BLaER1 treated with 17β-estradiol and CSF1 and Interleukin-3, amounts not matched to agents 10 nM and 100 nM (cell line): ENCODE results near the gene GNB1L.

Experiments
- H3K27ac ChIP-seq, 11 experiments: shearing (Covaris generic); formaldehyde crosslinking; 2 replicates each; pipeline ENCODE4 v1.8.1; 2022
- H3K27me3 ChIP-seq, 11 experiments: shearing (Covaris generic); formaldehyde crosslinking; 2 replicates each; pipeline ENCODE4 v1.8.1; 2022
- H3K36me3 ChIP-seq, 11 experiments: shearing (Covaris generic); formaldehyde crosslinking; 2 replicates each; pipeline ENCODE4 v1.8.1; 2022
- H3K4me1 ChIP-seq, 10 experiments: shearing (Covaris generic); formaldehyde crosslinking; 2 replicates each; pipeline ENCODE4 v1.8.1; 2022
- H3K4me2 ChIP-seq, 11 experiments: shearing (Covaris generic); formaldehyde crosslinking; 2 replicates each; pipeline ENCODE4 v1.8.1; 2022
- H3K4me3 ChIP-seq, 10 experiments: shearing (Covaris generic); formaldehyde crosslinking; 2 replicates each; pipeline ENCODE4 v1.8.1; 2022
- H3K9ac ChIP-seq, 11 experiments: shearing (Covaris generic); formaldehyde crosslinking; 2 replicates each; pipeline ENCODE4 v1.8.1; 2022
- H3K9me3 ChIP-seq, 11 experiments: shearing (Covaris generic); formaldehyde crosslinking; replicated peaks in 1 of 11; 2 replicates each; pipeline ENCODE4 v1.8.1; 2022
- H4K20me1 ChIP-seq, 11 experiments: shearing (Covaris generic); formaldehyde crosslinking; 2 replicates each; pipeline ENCODE4 v1.8.1; 2022
- Cebpa-rat ChIP-seq, 11 experiments: shearing (Covaris generic); IDR thresholded peaks; 2 replicates each; pipeline ENCODE4 v1.8.1; 2022

GNB1L gene

GRCh38 chr22:19744350-19745006 lies 110.2 kb downstream of the GNB1L start:
- H3K27ac ChIP-seq: no peak overlapping the region
- no peak overlapping the region for H3K9ac ChIP-seq
- H3K4me3 ChIP-seq: no peak overlapping the region
- H3K27me3 ChIP-seq: peaks cover 0 to 17% (median 11%) of the 10 kb centered on the region in 11 experiments; a peak in 12 of 22 replicates
- H3K9me3 ChIP-seq: no peaks in the 10 kb centered on the region
- peaks cover 0 to 37% (median 0%) of the 10 kb centered on the region in 11 experiments; a peak in 3 of 22 replicates for H4K20me1 ChIP-seq
- H3K4me1 ChIP-seq: peaks cover 7 to 30% (median 20%) of the 10 kb centered on the region in 10 experiments; a peak in 18 of 20 replicates
- no peak for TF ChIP-seq Cebpa-rat (IDR thresholded peaks at IDR 0.05)
- no peaks in the 10 kb centered on the region for H3K36me3 ChIP-seq
- H3K4me2 ChIP-seq: no peak overlapping the region

GRCh38 chr22:19743651-19744050 lies 111.0 kb downstream of the GNB1L start:
- no peaks in the 10 kb centered on the region for H3K9me3 ChIP-seq
- no peak overlapping the region for H3K4me3 ChIP-seq
- H3K4me1 ChIP-seq: peaks cover 7 to 27% (median 18%) of the 10 kb centered on the region in 10 experiments; a peak in 18 of 20 replicates
- H3K36me3 ChIP-seq: no peaks in the 10 kb centered on the region
- no peak overlapping the region for H3K27ac ChIP-seq
- no peak for TF ChIP-seq Cebpa-rat (IDR thresholded peaks at IDR 0.05)
- H3K27me3 ChIP-seq: peaks cover 0 to 9% (median 4%) of the 10 kb centered on the region in 11 experiments; a peak in 8 of 22 replicates
- no peak overlapping the region for H3K4me2 ChIP-seq
- no peak overlapping the region for H3K9ac ChIP-seq
- H4K20me1 ChIP-seq: peaks cover 0 to 41% (median 0%) of the 10 kb centered on the region in 11 experiments; a peak in 2 of 22 replicates

GRCh38 chr22:19743081-19743480 lies 111.6 kb downstream of the GNB1L start:
- Histone ChIP-seq H3K4me2 (peak overlapping the region in 5 of 11 experiments; percentile 9 to 43 (median 18); a peak in 5 of 22 replicates), H3K9ac (no peak overlapping the region), H3K4me1 (peaks cover 7 to 23% (median 17%) of the 10 kb centered on the region in 10 experiments; a peak in 18 of 20 replicates), H3K27me3 (peaks cover 0 to 3% (median 0%) of the 10 kb centered on the region in 11 experiments; a peak in 2 of 22 replicates), H3K36me3 (no peaks in the 10 kb centered on the region), H4K20me1 (peaks cover 0 to 41% (median 0%) of the 10 kb centered on the region in 11 experiments; a peak in 2 of 22 replicates), H3K9me3 (no peaks in the 10 kb centered on the region), H3K27ac (no peak overlapping the region), H3K4me3 (no peak overlapping the region)
- TF ChIP-seq Cebpa-rat (IDR thresholded peaks at IDR 0.05): no peak

GRCh38 chr22:19742160-19743066 lies 112.3 kb downstream of the GNB1L start:
- Histone ChIP-seq H3K9ac (no peak overlapping the region), H3K36me3 (no peaks in the 10 kb centered on the region), H3K27me3 (no peaks in the 10 kb centered on the region), H3K27ac (no peak overlapping the region), H3K9me3 (no peaks in the 10 kb centered on the region), H4K20me1 (peaks cover 0 to 41% (median 0%) of the 10 kb centered on the region in 11 experiments; a peak in 2 of 22 replicates), H3K4me3 (no peak overlapping the region), H3K4me2 (peak overlapping the region in 5 of 11 experiments; percentile 9 to 43 (median 18); a peak in 6 of 22 replicates), H3K4me1 (peaks cover 7 to 23% (median 17%) of the 10 kb centered on the region in 10 experiments; a peak in 18 of 20 replicates)
- no peak for TF ChIP-seq Cebpa-rat (IDR thresholded peaks at IDR 0.05)

- no peak for TF ChIP-seq Cebpa-rat (IDR thresholded peaks at IDR 0.05)
- no peaks in the 10 kb centered on the region for H3K9me3 ChIP-seq
- H3K27ac ChIP-seq: no peak overlapping the region
- H3K4me2 ChIP-seq: no peak overlapping the region
- no peaks in the 10 kb centered on the region for H3K27me3 ChIP-seq
- peaks cover 5 to 17% (median 10%) of the 10 kb centered on the region in 10 experiments; a peak in 18 of 20 replicates for H3K4me1 ChIP-seq
- no peaks in the 10 kb centered on the region for H3K36me3 ChIP-seq
- H3K9ac ChIP-seq: no peak overlapping the region
- no peak overlapping the region for H3K4me3 ChIP-seq
- H4K20me1 ChIP-seq: peaks cover 0 to 32% (median 0%) of the 10 kb centered on the region in 11 experiments; a peak in 2 of 22 replicates
These were observed 113.6 kb downstream of the GNB1L start for GRCh38 chr22:19741053-19741452.

- H3K4me3 ChIP-seq: no peak overlapping the region
- no peak overlapping the region for H3K27ac ChIP-seq
- no peak for TF ChIP-seq Cebpa-rat (IDR thresholded peaks at IDR 0.05)
- no peak overlapping the region for H3K4me2 ChIP-seq
- H3K36me3 ChIP-seq: no peaks in the 10 kb centered on the region
- H4K20me1 ChIP-seq: peaks cover 0 to 32% (median 0%) of the 10 kb centered on the region in 11 experiments; a peak in 2 of 22 replicates
- no peaks in the 10 kb centered on the region for H3K27me3 ChIP-seq
- peaks cover 0 to 12% (median 5%) of the 10 kb centered on the region in 10 experiments; a peak in 16 of 20 replicates for H3K4me1 ChIP-seq
- no peaks in the 10 kb centered on the region for H3K9me3 ChIP-seq
- no peak overlapping the region for H3K9ac ChIP-seq
These were observed 114.1 kb downstream of the GNB1L start for GRCh38 chr22:19740586-19740985.

DNA sequence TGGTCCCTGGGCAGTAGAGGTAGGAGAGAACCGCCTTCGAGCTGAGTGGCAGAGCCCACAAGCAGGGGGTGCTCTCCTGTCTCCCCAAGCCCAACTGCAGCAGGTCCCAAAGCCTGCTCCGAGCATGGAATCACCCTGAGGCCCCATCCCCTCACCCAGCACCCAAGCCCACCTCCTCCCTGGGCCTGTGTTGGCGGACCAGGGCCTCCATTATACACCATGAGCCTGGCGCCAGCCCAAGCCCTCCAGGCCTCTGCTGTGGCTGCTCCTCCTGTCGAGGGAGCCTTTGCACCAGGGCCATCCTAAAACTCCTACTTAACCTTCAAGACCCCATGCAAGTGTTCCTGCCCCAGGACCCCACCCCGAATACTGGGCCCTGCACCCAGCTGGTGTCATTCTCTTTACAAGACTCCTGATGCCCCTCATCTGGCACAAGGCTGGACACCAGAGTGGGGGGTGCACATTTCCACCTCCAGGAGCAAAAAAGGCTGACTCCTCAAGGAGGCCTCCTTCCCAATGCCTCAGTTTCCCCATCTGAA lies 114.7 kb downstream of the GNB1L start:
- Histone ChIP-seq H3K36me3 (no peaks in the 10 kb centered on the region), H3K27me3 (no peaks in the 10 kb centered on the region), H3K9ac (no peak overlapping the region)

GRCh38 chr22:19739448-19739895 lies 115.2 kb downstream of the GNB1L start:
- Histone ChIP-seq H3K36me3 (no peaks in the 10 kb centered on the region), H3K4me3 (no peak overlapping the region), H3K27ac (no peak overlapping the region), H4K20me1 (peaks cover 0 to 42% (median 0%) of the 10 kb centered on the region in 11 experiments; a peak in 3 of 22 replicates), H3K9ac (no peak overlapping the region), H3K9me3 (no peaks in the 10 kb centered on the region), H3K4me1 (peaks cover 0 to 8% (median 5%) of the 10 kb centered on the region in 10 experiments; a peak in 9 of 20 replicates), H3K4me2 (no peak overlapping the region), H3K27me3 (no peaks in the 10 kb centered on the region)
- TF ChIP-seq Cebpa-rat (IDR thresholded peaks at IDR 0.05): no peak

More for the DNA sequence above, 114.7 kb downstream of the GNB1L start:
- H3K4me2 ChIP-seq: no peak overlapping the region
- H3K9me3 ChIP-seq: no peaks in the 10 kb centered on the region
- H4K20me1 ChIP-seq: peaks cover 0 to 37% (median 0%) of the 10 kb centered on the region in 11 experiments; a peak in 3 of 22 replicates
- H3K4me3 ChIP-seq: no peak overlapping the region
- no peak overlapping the region for H3K27ac ChIP-seq
- H3K4me1 ChIP-seq: peaks cover 0 to 8% (median 5%) of the 10 kb centered on the region in 10 experiments; a peak in 9 of 20 replicates
- no peak for TF ChIP-seq Cebpa-rat (IDR thresholded peaks at IDR 0.05)
